IMR-90 (cell line): ENCODE results near the gene IGF2BP3. TPM values are rescaled to one million over a fixed set of nuclear protein-coding genes. Genes with fewer than 3 reads are reported as not detected.

Source experiments
- ATAC-seq: fragments of 200-7000 bp; cut with Tn5 transposase; 2 replicates; pipeline ENCODE4 v1.9.1; 2020; ENCODE audit warnings: low read depth, mild to moderate bottlenecking, moderate library complexity
- BruUV-seq: library from RNA; stranded (reverse); fragments of 400-500 nt; replicated peaks from 2 replicates; lab custom pipeline; 2021; lab: Mats Ljungman, UMichigan
- CTCF ChIA-PET: fragments of 300-600 bp; formaldehyde crosslinking; extraction: SDS; loops from one replicate; lab custom pipeline; 2021; ENCODE audit warnings: antibody characterized with exemption; lab: Yijun Ruan, JAX
- POLR2A ChIA-PET: fragments of 300-600 bp; sonication (Branson Sonifier 250); formaldehyde crosslinking; loops from one replicate; lab custom pipeline; 2022; ENCODE audit warnings: antibody characterized with exemption; ENCODE audit not compliant: unreplicated experiment; lab: Charles Lee
- DNase-seq: peaks from one replicate; pipeline ENCODE4 v3.0.0; 2013
- H2AFZ ChIP-seq: replicated peaks from 2 replicates; pipeline ENCODE3; 2013; ENCODE audit warnings: low read length, mild to moderate bottlenecking; ENCODE audit not compliant: poor library complexity
- H2AK5ac ChIP-seq: 2 replicates; pipeline ENCODE4 v1.6.1; 2013; ENCODE audit warnings: low read depth, low read length, inconsistent platforms
- H2AK9ac ChIP-seq: replicated peaks from 2 replicates; pipeline ENCODE3; 2013; ENCODE audit warnings: mild to moderate bottlenecking, low read depth, low read length, moderate library complexity; ENCODE audit not compliant: poor library complexity
- H2BK120ac ChIP-seq: 2 replicates; pipeline ENCODE4 v1.6.1; 2013; ENCODE audit warnings: low read depth, low read length, inconsistent platforms
- H2BK15ac ChIP-seq: 3 replicates; pipeline ENCODE4 v1.6.1; 2013; ENCODE audit warnings: low read depth, low read length, inconsistent platforms
- H2BK20ac ChIP-seq: 2 replicates; pipeline ENCODE4 v1.6.1; 2013; ENCODE audit warnings: low read depth, mild to moderate bottlenecking, inconsistent platforms, low read length, moderate library complexity
- H2BK5ac ChIP-seq: 2 replicates; pipeline ENCODE4 v1.6.1; 2013; ENCODE audit warnings: mild to moderate bottlenecking, low read depth, low read length, inconsistent platforms; ENCODE audit not compliant: poor library complexity, severe bottlenecking
- H3K14ac ChIP-seq: replicated peaks from 2 replicates; pipeline ENCODE4 v1.6.1; 2013; ENCODE audit warnings: low read depth, low read length, inconsistent platforms
- H3K18ac ChIP-seq: 2 replicates; pipeline ENCODE4 v1.6.1; 2013; ENCODE audit warnings: low read depth, low read length, control low read depth
- H3K23ac ChIP-seq: 2 replicates; pipeline ENCODE4 v1.6.1; 2013; ENCODE audit warnings: low read depth, low read length, inconsistent platforms
- H3K27ac ChIP-seq: 2 replicates; pipeline ENCODE4 v1.5.1; 2013; ENCODE audit warnings: mild to moderate bottlenecking, control low read depth, low read length; ENCODE audit not compliant: insufficient read depth
- H3K27me3 ChIP-seq: 2 replicates; pipeline ENCODE4 v1.6.1; 2013; ENCODE audit warnings: low read length; ENCODE audit not compliant: control insufficient read depth, insufficient read depth
- H3K36me3 ChIP-seq: 2 replicates; pipeline ENCODE4 v1.6.1; 2013; ENCODE audit warnings: low read length, mixed read lengths; ENCODE audit not compliant: control insufficient read depth, insufficient read depth
- H3K4ac ChIP-seq: 2 replicates; pipeline ENCODE4 v1.6.1; 2013; ENCODE audit warnings: low read depth, low read length, inconsistent platforms
- H3K4me1 ChIP-seq: 2 replicates; pipeline ENCODE4 v1.6.1; 2013; ENCODE audit warnings: low read length, mixed read lengths; ENCODE audit not compliant: control insufficient read depth, insufficient read depth
- H3K4me2 ChIP-seq: 2 replicates; pipeline ENCODE4 v1.6.1; 2013; ENCODE audit warnings: low read depth, mild to moderate bottlenecking, control low read depth, low read length, moderate library complexity
- H3K4me3 ChIP-seq: 2 replicates; pipeline ENCODE4 v1.5.1; 2013; ENCODE audit warnings: low read depth, mild to moderate bottlenecking, control low read depth, low read length, moderate library complexity; ENCODE audit not compliant: insufficient read depth
- H3K56ac ChIP-seq: 2 replicates; pipeline ENCODE4 v1.6.1; 2013; ENCODE audit warnings: low read length, inconsistent platforms; ENCODE audit not compliant: insufficient read depth; ENCODE audit errors: extremely low read depth
- H3K79me1 ChIP-seq, 2 experiments: 2 replicates each; pipeline ENCODE4 v1.6.1; 2013; ENCODE audit warnings: low read length in 2 of 2, inconsistent platforms in 1 of 2, low read depth in 1 of 2
- H3K9ac ChIP-seq: 2 replicates; pipeline ENCODE4 v1.6.1; 2013; ENCODE audit warnings: low read depth, low read length, control low read depth
- H3K9me1 ChIP-seq: 2 replicates; pipeline ENCODE4 v1.6.1; 2013; ENCODE audit warnings: low read length, inconsistent platforms; ENCODE audit not compliant: insufficient read depth
- H3K9me3 ChIP-seq: 2 replicates; pipeline ENCODE4 v1.6.1; 2013; ENCODE audit warnings: low read length; ENCODE audit not compliant: control insufficient read depth, insufficient read depth
- H4K20me1 ChIP-seq: 2 replicates; pipeline ENCODE4 v1.6.1; 2013; ENCODE audit warnings: low read length, inconsistent platforms; ENCODE audit not compliant: insufficient read depth
- H4K5ac ChIP-seq: 2 replicates; pipeline ENCODE4 v1.6.1; 2013; ENCODE audit warnings: mild to moderate bottlenecking, low read depth, low read length, control low read depth
- H4K8ac ChIP-seq, 2 experiments: 2 replicates each; pipeline ENCODE4 v1.6.1; 2013; ENCODE audit warnings: low read depth in 2 of 2, low read length in 2 of 2, control low read depth in 1 of 2, inconsistent platforms in 1 of 2
- H4K91ac ChIP-seq: 2 replicates; pipeline ENCODE4 v1.6.1; 2013; ENCODE audit warnings: low read depth, low read length, inconsistent platforms; ENCODE audit not compliant: insufficient read depth
- BHLHE40 ChIP-seq: fragments of 150-350 bp; IDR thresholded peaks from 2 replicates; pipeline ENCODE4 v1.6.1; 2016; ENCODE audit warnings: mild to moderate bottlenecking, low read depth, low read length
- CEBPB ChIP-seq: IDR thresholded peaks from 2 replicates; pipeline ENCODE4 v1.6.1; 2012; ENCODE audit warnings: low read depth, low read length, improper control_type of control experiment
- CHD1 ChIP-seq: IDR thresholded peaks from 2 replicates; pipeline ENCODE4 v1.6.1; 2012; ENCODE audit warnings: low read depth, low read length, improper control_type of control experiment
- CTCF ChIP-seq: conservative IDR thresholded peaks from 2 replicates; pipeline ENCODE4 v1.5.1; 2012; ENCODE audit warnings: mild to moderate bottlenecking, low read depth, low read length, improper control_type of control experiment
- FOS ChIP-seq: fragments of 150-350 bp; IDR thresholded peaks from 2 replicates; pipeline ENCODE4 v1.6.1; 2016; ENCODE audit warnings: low read depth, low read length
- MAFK ChIP-seq: IDR thresholded peaks from 2 replicates; pipeline ENCODE4 v1.6.1; 2012; ENCODE audit warnings: low read depth, low read length, improper control_type of control experiment
- MAZ ChIP-seq: IDR thresholded peaks from 2 replicates; pipeline ENCODE4 v1.6.1; 2012; ENCODE audit warnings: low read depth, mild to moderate bottlenecking, low read length, improper control_type of control experiment, moderate library complexity, borderline replicate concordance
- MXI1 ChIP-seq: IDR thresholded peaks from 2 replicates; pipeline ENCODE4 v1.6.1; 2012; ENCODE audit warnings: low read depth, mild to moderate bottlenecking, low read length, moderate library complexity, borderline replicate concordance
- NFE2L2 ChIP-seq: fragments of 150-350 bp; IDR thresholded peaks from 2 replicates; pipeline ENCODE4 v1.6.1; 2016; ENCODE audit warnings: low read depth, mild to moderate bottlenecking, low read length
- POLR2A ChIP-seq: IDR thresholded peaks from 2 replicates; pipeline ENCODE4 v1.6.1; 2012; ENCODE audit warnings: mild to moderate bottlenecking, low read depth, low read length
- RAD21 ChIP-seq: IDR thresholded peaks from 2 replicates; pipeline ENCODE4 v1.6.1; 2012; ENCODE audit warnings: low read length, improper control_type of control experiment
- RCOR1 ChIP-seq: IDR thresholded peaks from 2 replicates; pipeline ENCODE4 v1.6.1; 2012; ENCODE audit warnings: mild to moderate bottlenecking, low read length, improper control_type of control experiment; ENCODE audit not compliant: insufficient replicate concordance
- RFX5 ChIP-seq: IDR thresholded peaks from 2 replicates; pipeline ENCODE4 v1.8.0; 2012; ENCODE audit warnings: low read depth, mild to moderate bottlenecking, low read length, moderate library complexity
- WGBS, 2 experiments: methylation state at CpG; one replicate each; pipeline versions ENCODE4 v1.1.5 to v1.1.7; 2013; ENCODE audit warnings: missing lambda C conversion rate in 2 of 2; ENCODE audit not compliant: insufficient read length in 1 of 2; ENCODE audit errors: extremely low coverage in 2 of 2; 5-methylcytosine and 5-hydroxymethylcytosine counted together
- dilution Hi-C: fragments of 300-500 bp; cut with HindIII; formaldehyde crosslinking; loops from one replicate; pipeline ENCODE4 v1.14.3; 2018; ENCODE audit warnings: low sequenced_read_pairs; ENCODE audit not compliant: unreplicated experiment
- in situ Hi-C: fragments of 300-500 bp; cut with MboI; formaldehyde crosslinking; loops from 3 replicates; pipeline ENCODE4 v1.14.3; 2019; ENCODE audit warnings: low sequenced_read_pairs, inconsistent platforms, mixed read lengths
- intact Hi-C: fragments of 100-400 bp; cut with micrococcal nuclease; formaldehyde crosslinking; loops from 2 replicates; pipeline ENCODE4 v1.10.0; 2022
- polyA plus RNA-seq, 3 experiments: library from polyadenylated mRNA; depleted of rRNA; stranded (reverse); fragments of >200 nt; gene quantifications; 2 replicates each; pipeline ENCODE4 v1.2.3, GENCODE V29; 2012; ENCODE audit warnings: low replicate concordance in 1 of 3
- total RNA-seq: library from RNA; depleted of rRNA; stranded (reverse); fragments of >200 nt; gene quantifications from 2 replicates; pipeline ENCODE4 v1.2.3, GENCODE V29; 2012
- TF ChIP-seq, protein P1 (sequence below): fragments of 150-350 bp; IDR thresholded peaks from 2 replicates; pipeline ENCODE4 v1.6.1; 2016; ENCODE audit warnings: low read depth, mild to moderate bottlenecking, low read length, moderate library complexity, borderline replicate concordance
- TF ChIP-seq, protein P2 (sequence below): fragments of 150-350 bp; IDR thresholded peaks from 2 replicates; pipeline ENCODE4 v1.6.1; 2017; ENCODE audit warnings: mild to moderate bottlenecking, antibody characterized with exemption, low read length, low read depth

Gene IGF2BP3
- total and polyA plus RNA-seq, 2 of the 4 experiments (the other 2 are of a cell fraction): 50.9 to 59.3 TPM

- BruUV-seq: no TSS peak
- Histone ChIP-seq H3K14ac (no peak overlapping the region), H2BK15ac (no peak overlapping the region), H3K79me1 (no peaks in the 10 kb centered on the region), H2BK20ac (no peak overlapping the region), H3K4me1 (no peaks in the 10 kb centered on the region), H4K8ac (no peak overlapping the region), H3K36me3 (no peaks in the 10 kb centered on the region), H3K56ac (no peak overlapping the region), H3K9me3 (no peaks in the 10 kb centered on the region), H3K23ac (no peak overlapping the region), H2AFZ (no peak overlapping the region), H4K91ac (no peak overlapping the region), H3K18ac (no peak overlapping the region), H3K9ac (no peak overlapping the region), H3K27ac (no peak overlapping the region), H2BK5ac (no peak overlapping the region), H2AK5ac (no peak overlapping the region), H2BK120ac (no peak overlapping the region), H3K9me1 (no peaks in the 10 kb centered on the region), H2AK9ac (no peak overlapping the region), H4K20me1 (no peaks in the 10 kb centered on the region), H4K5ac (no peak overlapping the region), H3K4me3 (no peak overlapping the region), H3K4ac (no peak overlapping the region), H3K27me3 (no peaks in the 10 kb centered on the region), H3K4me2 (no peak overlapping the region)
- no peak for DNase-seq
- intact Hi-C loops: no loop called here
- in situ Hi-C loops: no loop called here
- dilution Hi-C loops: no loop called here
- ATAC-seq: no peak
- TF ChIP-seq MAFK (no peak), MXI1 (no peak), CEBPB (no peak), CTCF (no peak), MAZ (no peak), NFE2L2 (no peak), FOS (no peak), RFX5 (no peak), RCOR1 (no peak), BHLHE40 (no peak), RAD21 (no peak), CHD1 (no peak), POLR2A (no peak)
- TF ChIP-seq, protein P1, sequence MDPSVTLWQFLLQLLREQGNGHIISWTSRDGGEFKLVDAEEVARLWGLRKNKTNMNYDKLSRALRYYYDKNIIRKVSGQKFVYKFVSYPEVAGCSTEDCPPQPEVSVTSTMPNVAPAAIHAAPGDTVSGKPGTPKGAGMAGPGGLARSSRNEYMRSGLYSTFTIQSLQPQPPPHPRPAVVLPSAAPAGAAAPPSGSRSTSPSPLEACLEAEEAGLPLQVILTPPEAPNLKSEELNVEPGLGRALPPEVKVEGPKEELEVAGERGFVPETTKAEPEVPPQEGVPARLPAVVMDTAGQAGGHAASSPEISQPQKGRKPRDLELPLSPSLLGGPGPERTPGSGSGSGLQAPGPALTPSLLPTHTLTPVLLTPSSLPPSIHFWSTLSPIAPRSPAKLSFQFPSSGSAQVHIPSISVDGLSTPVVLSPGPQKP: no peak
- TF ChIP-seq, protein P2, sequence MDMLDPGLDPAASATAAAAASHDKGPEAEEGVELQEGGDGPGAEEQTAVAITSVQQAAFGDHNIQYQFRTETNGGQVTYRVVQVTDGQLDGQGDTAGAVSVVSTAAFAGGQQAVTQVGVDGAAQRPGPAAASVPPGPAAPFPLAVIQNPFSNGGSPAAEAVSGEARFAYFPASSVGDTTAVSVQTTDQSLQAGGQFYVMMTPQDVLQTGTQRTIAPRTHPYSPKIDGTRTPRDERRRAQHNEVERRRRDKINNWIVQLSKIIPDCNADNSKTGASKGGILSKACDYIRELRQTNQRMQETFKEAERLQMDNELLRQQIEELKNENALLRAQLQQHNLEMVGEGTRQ: no peak
- CTCF ChIA-PET: no interaction called here
- 100% methylated on average over 1 of the region's 4 CpGs; no CpG with 5 or more reads in 1 of the 2 experiments for WGBS, 2 experiments
- POLR2A ChIA-PET: no interaction called here
Measured at GRCh38 chr7:23283086-23283485, 187.2 kb downstream of the IGF2BP3 start.
